UCSD-AML1 (cell line): ENCODE results near the gene PDE2A.

Experiments
- DNase-seq: peaks from one replicate; lab custom pipeline; 2025; ENCODE audit not compliant: unreplicated experiment; lab: John Stamatoyannopoulos, UW

PDE2A gene

DNA sequence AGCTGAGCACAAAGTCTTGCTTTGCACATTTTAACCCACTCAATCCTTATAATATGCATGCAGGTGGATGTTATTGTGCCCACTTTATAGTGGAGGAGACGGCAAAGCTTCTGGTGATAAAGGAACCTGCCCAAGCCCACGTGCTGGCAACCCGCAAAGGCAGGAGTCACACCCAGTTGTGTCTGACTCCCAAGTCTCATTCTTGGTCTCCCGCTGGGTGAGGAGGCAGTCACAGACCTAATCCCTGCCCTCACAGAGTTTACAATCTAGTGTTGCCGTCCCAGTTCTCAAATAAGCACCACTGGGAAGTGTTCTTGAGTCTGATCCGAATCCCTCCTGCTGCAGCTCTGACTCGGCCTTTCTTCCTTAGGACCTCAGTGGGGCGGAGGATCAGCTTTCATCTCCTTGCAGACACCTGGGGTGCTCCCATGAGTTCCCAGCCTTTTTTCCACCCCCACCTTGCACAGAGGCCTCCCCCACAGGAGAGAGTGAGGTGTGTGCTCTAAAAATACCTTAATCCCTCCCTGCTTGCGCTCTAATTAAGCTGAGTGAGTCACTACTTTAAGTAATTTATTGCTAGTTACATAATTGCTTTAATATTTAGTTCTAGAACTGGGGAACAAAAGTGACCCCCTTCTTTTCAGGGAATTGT lies 15.1 kb downstream of the PDE2A start:
- no peak for DNase-seq

DNA sequence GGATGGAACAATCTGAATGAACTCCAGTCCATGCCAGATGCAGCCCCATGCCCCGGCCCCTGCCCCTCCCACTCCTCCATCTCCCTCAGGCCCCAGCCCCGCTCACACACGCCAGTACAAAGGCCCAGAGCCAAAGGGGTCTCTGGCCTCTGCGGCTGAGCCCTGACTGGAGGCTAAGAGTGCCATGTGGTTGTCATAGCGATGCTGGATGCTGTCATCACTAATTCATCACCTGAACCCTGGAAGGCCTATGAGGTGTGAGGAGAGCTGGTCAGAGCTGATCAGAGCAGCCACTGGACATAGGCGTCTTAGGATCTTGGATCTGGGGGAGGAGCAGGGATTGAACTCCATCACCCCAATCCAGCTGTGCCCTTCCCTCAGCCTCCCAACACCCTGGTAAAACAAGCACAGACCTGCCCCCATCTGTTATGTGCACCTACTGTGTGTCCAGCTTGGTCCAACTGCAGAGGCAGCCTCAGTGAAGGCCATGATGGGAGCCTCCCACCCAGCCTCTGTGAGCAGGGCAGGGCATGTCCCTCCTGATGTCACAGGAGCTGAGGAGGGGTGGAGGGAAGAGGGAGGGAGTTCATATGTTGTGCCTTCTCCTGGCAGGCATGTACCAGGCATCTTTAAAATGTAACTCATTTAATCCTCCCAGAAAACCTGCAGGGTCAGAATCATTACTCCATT lies 16.7 kb downstream of the PDE2A start:
- DNase-seq, result no peak

DNA sequence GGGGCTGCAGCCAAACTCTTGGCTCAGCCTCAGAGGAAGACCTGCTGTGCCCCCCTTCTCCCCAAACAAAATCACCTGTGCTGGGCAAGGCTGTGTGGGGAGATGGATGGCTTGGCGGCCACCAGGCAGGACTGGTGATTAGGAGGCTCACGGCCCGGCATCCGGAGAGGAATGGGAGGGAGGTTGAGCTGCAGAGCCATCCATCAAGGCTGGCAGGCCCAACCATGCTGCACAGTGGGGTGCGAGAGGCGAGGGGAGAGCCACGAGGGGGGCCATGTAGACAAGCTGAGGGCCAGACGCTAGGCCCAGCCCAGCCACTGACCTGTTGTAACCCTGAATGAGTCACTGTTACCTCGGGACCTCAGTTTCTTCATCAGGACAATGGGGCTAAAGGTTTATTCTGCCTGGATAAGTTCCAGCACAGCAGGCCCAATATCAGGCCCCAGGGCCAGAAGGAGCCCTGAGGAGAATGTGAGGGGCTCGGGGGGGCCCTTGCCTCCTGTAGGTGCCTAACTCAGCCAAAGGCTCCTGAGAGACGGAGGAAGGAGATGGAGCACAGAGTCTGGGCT lies 18.2 kb downstream of the PDE2A start:
- DNase-seq, result no peak

DNA sequence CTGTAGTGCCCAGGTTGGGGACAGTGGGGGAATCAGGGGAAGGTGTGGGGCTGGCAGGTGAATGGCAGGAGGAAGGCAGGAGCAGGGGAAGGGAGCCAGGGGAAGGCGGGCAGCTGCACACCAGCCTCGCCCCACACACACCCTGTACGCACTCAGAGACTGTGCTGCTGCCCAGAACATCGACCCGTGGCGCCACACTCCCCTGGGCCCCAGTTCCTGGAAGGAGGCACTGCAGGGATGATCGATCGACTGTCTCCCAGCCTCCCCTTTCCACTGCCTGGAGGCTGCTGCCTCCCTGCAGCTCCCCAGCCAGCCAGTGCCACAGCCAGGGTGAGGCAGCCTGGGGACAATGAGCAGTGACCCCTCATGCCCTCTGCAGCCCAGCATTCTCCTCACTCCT lies 19.2 kb downstream of the PDE2A start:
- DNase-seq, result no peak

DNA sequence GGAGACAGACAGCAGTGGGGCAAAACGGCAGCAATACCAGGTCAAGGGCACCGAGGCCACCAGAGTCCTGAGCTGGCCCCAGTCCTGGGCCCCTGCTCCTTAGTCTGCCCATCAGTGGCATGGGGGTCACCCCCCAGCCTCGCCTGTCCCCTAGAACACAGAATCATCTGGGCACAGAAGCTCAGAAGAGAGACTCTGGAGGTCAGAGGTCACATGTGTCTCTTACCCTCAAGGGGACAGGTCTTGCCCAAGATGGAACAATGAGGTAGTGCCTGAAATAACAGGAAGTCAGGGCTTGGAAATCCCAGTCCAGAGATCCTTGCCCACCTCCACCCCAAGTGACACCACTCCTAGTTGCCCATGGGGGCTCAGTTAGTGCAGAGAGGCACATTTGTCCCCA lies 20.6 kb downstream of the PDE2A start:
- no peak for DNase-seq

DNA sequence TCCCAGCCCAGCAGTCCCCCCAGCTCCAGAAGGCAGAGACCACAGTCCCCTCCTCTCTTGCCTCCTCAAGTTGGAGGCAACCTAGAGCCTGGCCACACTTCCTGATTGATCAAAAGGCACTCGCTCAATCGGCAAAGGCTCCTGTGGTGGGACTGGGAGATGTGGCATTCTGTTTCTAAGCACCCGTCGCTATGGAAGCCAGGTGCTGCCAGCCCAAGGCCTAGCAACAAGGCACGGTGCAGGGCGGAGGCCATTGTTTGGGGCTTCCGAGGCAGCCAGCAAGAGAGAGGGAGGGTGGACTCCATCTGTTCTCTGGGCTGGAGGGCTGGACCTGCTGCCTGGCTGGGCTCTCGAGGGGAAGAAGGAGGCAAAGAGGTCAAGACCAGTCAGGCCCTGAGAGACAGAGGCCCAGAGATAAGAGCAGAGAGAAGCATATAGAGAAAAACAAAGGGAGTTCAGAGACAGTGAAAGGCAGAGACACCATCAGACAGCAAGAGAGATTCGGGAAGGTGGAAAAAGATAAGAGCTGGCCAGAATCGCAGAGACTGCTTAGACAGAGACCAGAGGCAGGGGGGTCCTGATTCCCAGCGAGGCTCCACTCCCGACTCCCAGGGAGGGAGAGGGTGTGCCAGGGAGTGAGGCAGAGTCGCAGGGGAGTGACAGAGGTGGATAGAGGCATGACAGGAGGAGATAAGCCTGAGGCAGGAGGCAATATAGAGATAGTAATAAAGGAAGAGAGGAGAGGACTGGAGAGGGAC lies 21.2 kb downstream of the PDE2A start:
- DNase-seq, result no peak

- DNase-seq, result no peak
Measured at GRCh38 chr11:72652133-72652532, 22.1 kb downstream of the PDE2A start.

- DNase-seq, result no peak
Measured at GRCh38 chr11:72649215-72649976, 24.8 kb downstream of the PDE2A start.

GRCh38 chr11:72648384-72649136 lies 25.7 kb downstream of the PDE2A start:
- DNase-seq, result no peak

DNA sequence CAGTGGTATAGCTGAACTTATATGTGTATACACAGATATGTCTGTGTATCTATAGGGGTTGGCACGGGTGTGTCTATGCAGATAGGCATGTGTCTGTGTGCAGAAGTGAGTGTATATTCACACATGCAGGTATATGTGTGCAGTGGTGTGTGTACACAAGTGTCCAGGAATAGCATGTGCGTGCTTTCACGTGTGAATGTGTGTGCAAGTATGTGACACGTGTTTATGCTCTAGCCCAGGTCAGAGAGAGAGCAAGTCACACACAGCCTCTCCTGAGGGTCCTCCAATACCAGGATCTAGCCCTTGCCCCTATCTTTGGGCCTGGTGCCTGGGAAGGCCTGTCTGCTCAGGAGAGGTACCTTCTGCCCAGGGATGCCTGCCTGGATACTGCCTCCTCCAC lies 26.3 kb downstream of the PDE2A start:
- no peak for DNase-seq

DNA sequence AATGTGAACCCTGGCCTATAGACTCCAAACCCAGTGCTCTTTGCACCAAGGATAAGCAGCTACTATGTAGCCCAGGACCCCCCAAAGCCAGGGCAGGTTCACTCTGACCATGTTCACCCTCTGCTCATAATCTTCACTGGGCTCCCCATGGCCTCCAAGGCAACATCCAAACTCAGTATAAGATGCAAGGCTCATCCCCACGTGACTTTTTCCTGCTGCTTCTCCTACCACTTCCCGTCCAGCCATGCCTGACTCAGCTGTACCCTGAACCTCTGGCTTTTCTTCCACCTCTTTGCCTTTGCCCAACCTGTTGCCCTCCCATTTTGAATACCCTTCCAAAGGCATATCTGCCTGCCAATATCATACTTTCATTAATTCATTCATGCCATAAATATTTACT lies 27.8 kb downstream of the PDE2A start:
- DNase-seq, result no peak

DNA sequence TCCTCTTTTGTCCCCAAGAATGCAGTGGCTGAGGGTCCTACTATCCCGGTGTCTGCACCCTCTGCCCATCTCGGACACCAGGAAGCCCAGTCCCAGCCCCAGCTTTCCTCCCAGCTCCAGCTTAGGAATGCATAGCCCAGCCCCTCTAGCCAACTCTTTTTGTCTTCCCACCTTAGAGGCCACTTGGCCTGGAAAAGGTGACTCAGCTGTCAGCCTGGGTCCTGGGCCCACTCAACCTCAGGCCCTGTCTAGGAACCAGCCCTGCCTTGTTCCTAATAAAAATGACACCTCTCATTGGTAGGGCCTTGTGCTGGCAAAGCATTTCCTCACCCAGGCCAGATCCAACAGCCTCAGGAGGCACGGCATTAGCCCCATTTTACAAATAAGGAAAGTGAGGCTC lies 28.2 kb downstream of the PDE2A start:
- DNase-seq, result no peak

DNA sequence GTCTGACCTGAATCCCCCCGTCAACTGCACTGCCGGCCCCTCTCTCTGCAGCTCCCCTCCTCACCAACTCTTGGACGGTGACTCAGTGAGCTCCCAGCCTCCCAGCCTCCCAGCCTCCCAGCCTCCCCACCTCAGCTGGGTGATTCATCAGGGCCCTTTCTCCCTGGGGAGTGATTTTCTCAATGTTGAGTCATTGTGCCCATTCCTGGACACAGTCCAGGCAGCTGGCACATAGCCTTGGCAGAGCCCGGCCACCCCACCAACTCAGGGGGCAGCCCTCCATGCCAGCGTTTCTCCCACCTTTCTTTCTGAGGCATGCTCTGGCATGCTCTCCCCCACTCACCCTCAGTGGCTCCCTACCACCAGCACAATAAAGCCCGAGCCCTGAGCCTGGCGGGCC lies 30.7 kb downstream of the PDE2A start:
- no peak for DNase-seq

DNA sequence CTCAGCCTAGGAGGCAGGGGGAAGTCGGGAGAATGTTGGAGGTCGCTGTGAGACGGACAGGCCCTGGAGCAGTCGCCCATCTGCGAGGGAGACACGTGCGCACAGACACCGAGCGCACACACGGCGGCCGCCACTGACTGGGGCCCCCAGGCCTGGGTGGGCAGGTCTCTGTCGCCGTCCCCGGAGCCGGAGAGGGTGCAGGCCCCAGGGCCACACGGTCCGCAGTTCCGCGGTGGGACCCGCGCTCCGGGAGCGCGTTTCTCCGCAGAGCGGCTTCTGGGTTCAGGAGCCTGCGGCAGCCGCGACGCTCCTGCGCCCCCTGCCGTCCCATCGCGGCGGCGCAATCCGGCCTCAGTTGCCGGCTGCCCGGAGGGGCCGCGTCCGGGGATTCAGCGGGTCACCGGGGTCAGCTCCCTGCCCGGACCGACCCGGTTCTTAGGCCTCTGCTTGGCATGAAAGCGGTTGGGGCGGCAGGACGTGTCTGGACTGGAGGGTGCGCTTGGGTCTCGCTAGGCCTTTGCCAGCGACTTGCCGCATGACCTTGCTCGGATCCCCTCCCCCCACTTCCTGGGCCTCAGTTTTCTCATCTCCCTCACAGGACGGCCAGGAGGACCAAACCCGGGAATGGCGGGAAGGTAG lies 31.2 kb downstream of the PDE2A start:
- DNase-seq, result peak; percentile 72

GRCh38 chr11:72642043-72642883 lies 32.0 kb downstream of the PDE2A start:
- no peak for DNase-seq

- no peak for DNase-seq
Measured at GRCh38 chr11:72641522-72642042, 32.6 kb downstream of the PDE2A start.

GRCh38 chr11:72639502-72640375 lies 34.5 kb downstream of the PDE2A start:
- DNase-seq, result no peak

DNA sequence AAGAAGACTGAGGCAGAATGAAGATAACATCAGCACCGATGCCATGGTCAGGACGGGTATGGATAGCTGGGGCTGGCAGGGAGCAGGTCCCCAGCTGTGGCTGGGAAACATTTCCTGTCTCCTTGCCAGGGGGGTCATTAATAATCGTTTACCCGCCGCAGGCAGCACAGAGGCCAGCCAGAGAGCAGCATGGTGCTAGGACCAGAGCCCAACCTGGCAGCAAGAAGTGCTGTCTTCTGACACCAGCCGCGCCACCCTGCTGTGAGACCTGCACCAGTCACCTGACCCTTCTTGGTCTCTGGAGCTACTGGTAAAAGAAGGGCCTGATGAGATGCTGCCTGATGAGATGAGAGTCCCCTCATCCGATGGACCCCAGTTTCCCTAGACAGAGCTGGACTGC lies 36.3 kb downstream of the PDE2A start:
- no peak for DNase-seq
